ENCODE results near the gene MPO. TPM values are rescaled to one million over a fixed set of nuclear protein-coding genes. Genes with fewer than 3 reads are reported as not detected.

Gene MPO
- total and polyA plus RNA-seq, 10 of the 15 experiments (the other 5 are each of a cell fraction or from before 2014, with no cell fraction given) = 0.06 to 0.49 (median 0.14) TPM

DNA sequence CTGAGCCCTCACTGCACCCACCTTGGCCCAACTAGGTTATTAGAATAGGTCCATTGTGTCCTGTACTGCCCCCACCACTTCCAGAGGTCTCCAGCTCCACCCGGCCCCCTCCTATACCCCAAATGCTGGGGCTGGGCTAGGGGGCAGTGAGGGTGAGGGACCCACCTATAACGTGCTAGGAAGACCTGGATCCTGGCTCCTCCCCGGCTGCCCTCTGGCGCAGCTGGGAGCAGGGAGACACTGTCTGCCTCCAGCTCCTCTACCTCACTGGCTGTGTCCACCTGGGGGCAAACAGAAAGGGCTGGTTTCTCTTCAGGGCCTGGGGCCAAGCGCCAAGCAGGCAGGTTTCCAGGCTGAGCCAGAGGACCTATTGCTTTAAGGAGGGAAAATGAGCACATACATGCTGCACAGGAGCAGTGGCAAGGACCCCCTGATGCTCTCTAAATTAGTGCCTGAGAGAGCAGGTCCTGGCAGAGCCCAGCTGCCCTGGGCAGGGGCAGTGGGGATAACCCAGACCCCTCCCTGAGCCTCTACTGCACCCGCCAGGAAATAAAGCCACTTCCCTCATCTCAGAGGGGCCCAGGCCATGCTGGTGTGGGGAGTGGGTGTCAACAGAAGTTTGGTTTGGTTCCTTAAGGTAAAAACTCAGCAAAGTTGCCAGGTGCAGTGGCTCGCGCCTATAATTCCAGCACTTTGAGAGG is 35.7 kb upstream of the MPO start:
- intact Hi-C loops (cut with micrococcal nuclease; ENCODE audit: unreplicated experiment) = no loop called here
- FAIRE-seq (no peak), DNase-seq (ENCODE audit: low read depth, low spot score) (no peak), ATAC-seq (no peak)
- H2AFZ ChIP-seq (ENCODE audit: control insufficient read depth, low read depth, low read length) = no peak overlapping the region
- no peak overlapping the region for H3K4me2 ChIP-seq (ENCODE audit: control insufficient read depth, insufficient read depth)
- in situ Hi-C loops (cut with MboI) = loop anchor here (5.0 kb wide), 1 partner anchor 131 kb away; no protein-coding TSS in a partner anchor
- no peaks in the 10 kb centered on the region for H3K27me3 ChIP-seq (replicated peaks in 1 of 2; ENCODE audit: control insufficient read depth in 2 of 2, insufficient read depth in 2 of 2, low read length in 1 of 2)
- no peak overlapping the region for H3K9ac ChIP-seq (ENCODE audit: control insufficient read depth, insufficient read depth, low read length)
- TF ChIP-seq HDAC6 (IDR thresholded peaks at IDR 0.05; ENCODE audit: unreplicated experiment) (no peak), RUNX3 (IDR thresholded peaks at IDR 0.05; ENCODE audit: low read length) (no peak), FOS (IDR thresholded peaks at IDR 0.05; ENCODE audit: borderline replicate concordance, extremely low read depth, insufficient read length) (no peak), NRF1 (conservative IDR thresholded peaks at IDR 0.05; ENCODE audit: low read depth, low read length) (no peak), NBN (IDR thresholded peaks at IDR 0.05) (no peak), POLR2AphosphoS2 (IDR thresholded peaks at IDR 0.05; ENCODE audit: low read depth, low read length) (no peak), RB1 (IDR thresholded peaks at IDR 0.05; ENCODE audit: borderline replicate concordance) (no peak), CREB1 (IDR thresholded peaks at IDR 0.05; ENCODE audit: low read depth) (no peak), KDM1A (IDR thresholded peaks at IDR 0.05; ENCODE audit: borderline replicate concordance) (no peak)
- TF ChIP-seq, protein P1, sequence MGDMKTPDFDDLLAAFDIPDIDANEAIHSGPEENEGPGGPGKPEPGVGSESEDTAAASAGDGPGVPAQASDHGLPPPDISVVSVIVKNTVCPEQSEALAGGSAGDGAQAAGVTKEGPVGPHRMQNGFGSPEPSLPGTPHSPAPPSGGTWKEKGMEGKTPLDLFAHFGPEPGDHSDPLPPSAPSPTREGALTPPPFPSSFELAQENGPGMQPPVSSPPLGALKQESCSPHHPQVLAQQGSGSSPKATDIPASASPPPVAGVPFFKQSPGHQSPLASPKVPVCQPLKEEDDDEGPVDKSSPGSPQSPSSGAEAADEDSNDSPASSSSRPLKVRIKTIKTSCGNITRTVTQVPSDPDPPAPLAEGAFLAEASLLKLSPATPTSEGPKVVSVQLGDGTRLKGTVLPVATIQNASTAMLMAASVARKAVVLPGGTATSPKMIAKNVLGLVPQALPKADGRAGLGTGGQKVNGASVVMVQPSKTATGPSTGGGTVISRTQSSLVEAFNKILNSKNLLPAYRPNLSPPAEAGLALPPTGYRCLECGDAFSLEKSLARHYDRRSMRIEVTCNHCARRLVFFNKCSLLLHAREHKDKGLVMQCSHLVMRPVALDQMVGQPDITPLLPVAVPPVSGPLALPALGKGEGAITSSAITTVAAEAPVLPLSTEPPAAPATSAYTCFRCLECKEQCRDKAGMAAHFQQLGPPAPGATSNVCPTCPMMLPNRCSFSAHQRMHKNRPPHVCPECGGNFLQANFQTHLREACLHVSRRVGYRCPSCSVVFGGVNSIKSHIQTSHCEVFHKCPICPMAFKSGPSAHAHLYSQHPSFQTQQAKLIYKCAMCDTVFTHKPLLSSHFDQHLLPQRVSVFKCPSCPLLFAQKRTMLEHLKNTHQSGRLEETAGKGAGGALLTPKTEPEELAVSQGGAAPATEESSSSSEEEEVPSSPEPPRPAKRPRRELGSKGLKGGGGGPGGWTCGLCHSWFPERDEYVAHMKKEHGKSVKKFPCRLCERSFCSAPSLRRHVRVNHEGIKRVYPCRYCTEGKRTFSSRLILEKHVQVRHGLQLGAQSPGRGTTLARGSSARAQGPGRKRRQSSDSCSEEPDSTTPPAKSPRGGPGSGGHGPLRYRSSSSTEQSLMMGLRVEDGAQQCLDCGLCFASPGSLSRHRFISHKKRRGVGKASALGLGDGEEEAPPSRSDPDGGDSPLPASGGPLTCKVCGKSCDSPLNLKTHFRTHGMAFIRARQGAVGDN (IDR thresholded peaks at IDR 0.05) = no peak
- TF ChIP-seq, protein P2, sequence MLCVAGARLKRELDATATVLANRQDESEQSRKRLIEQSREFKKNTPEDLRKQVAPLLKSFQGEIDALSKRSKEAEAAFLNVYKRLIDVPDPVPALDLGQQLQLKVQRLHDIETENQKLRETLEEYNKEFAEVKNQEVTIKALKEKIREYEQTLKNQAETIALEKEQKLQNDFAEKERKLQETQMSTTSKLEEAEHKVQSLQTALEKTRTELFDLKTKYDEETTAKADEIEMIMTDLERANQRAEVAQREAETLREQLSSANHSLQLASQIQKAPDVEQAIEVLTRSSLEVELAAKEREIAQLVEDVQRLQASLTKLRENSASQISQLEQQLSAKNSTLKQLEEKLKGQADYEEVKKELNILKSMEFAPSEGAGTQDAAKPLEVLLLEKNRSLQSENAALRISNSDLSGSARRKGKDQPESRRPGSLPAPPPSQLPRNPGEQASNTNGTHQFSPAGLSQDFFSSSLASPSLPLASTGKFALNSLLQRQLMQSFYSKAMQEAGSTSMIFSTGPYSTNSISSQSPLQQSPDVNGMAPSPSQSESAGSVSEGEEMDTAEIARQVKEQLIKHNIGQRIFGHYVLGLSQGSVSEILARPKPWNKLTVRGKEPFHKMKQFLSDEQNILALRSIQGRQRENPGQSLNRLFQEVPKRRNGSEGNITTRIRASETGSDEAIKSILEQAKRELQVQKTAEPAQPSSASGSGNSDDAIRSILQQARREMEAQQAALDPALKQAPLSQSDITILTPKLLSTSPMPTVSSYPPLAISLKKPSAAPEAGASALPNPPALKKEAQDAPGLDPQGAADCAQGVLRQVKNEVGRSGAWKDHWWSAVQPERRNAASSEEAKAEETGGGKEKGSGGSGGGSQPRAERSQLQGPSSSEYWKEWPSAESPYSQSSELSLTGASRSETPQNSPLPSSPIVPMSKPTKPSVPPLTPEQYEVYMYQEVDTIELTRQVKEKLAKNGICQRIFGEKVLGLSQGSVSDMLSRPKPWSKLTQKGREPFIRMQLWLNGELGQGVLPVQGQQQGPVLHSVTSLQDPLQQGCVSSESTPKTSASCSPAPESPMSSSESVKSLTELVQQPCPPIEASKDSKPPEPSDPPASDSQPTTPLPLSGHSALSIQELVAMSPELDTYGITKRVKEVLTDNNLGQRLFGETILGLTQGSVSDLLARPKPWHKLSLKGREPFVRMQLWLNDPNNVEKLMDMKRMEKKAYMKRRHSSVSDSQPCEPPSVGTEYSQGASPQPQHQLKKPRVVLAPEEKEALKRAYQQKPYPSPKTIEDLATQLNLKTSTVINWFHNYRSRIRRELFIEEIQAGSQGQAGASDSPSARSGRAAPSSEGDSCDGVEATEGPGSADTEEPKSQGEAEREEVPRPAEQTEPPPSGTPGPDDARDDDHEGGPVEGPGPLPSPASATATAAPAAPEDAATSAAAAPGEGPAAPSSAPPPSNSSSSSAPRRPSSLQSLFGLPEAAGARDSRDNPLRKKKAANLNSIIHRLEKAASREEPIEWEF (IDR thresholded peaks at IDR 0.05; ENCODE audit: insufficient replicate concordance, low read depth, low read length) = no peak
- no peaks in the 10 kb centered on the region for H4K20me1 ChIP-seq (ENCODE audit: control insufficient read depth, insufficient read depth)
- ChIA-PET RAD21 (ENCODE audit: unreplicated experiment) (interaction anchor here (1.0 to 10.9 kb wide), 15 partner anchors 9 to 202 kb away, joined by 3 to 227 read pairs (median 12); partner anchors contain the start of genes RNF43, SUPT4H1 and TSPOAP1), POLR2A (interaction anchor here (0.7 to 1.6 kb wide), 7 partner anchors 11 to 198 kb away, joined by 3 to 10 read pairs (median 4); partner anchors contain the start of gene MTMR4), SMC1A (ENCODE audit: uncharacterized antibody, unreplicated experiment) (interaction anchor here (1.0 to 12.9 kb wide), 21 partner anchors 11 to 309 kb away, joined by 3 to 249 read pairs (median 9); partner anchors contain the start of genes RNF43, SUPT4H1 and TSPOAP1), CTCF (interaction anchor here (0.7 to 6.5 kb wide), 30 partner anchors 11 to 198 kb away, joined by 3 to 163 read pairs (median 8); partner anchors contain the start of genes MTMR4, RNF43, SUPT4H1 and TSPOAP1)
- H3K4me3 ChIP-seq = no peak overlapping the region
- no peaks in the 10 kb centered on the region for H3K79me2 ChIP-seq (ENCODE audit: control insufficient read depth, insufficient read depth, low read length)
- H3K36me3 ChIP-seq (ENCODE audit: control insufficient read depth in 2 of 2, insufficient read depth in 2 of 2, low read length in 1 of 2) = no peaks in the 10 kb centered on the region
- H3K27ac ChIP-seq (ENCODE audit: control insufficient read depth, insufficient read depth) = no peak overlapping the region
- BruUV-seq (replicated peaks) = no TSS peak
- peaks cover 7% of the 10 kb centered on the region for H3K4me1 ChIP-seq (ENCODE audit: control insufficient read depth, insufficient read depth, low read length)
- WGBS (ENCODE audit: insufficient coverage, insufficient replicate concordance, low lambda C conversion rate, missing lambda C conversion rate) = 67% methylated on average over 8 of the region's 8 CpGs
- H3K9me3 ChIP-seq (replicated peaks; ENCODE audit: control insufficient read depth, insufficient read depth, low read length) = no peaks in the 10 kb centered on the region

All from GM12878 (cell line).